Kidney (tissue), 14 donors: Measurements from ENCODE around the gene TPST2. TPM values are rescaled to one million over a fixed set of nuclear protein-coding genes. Genes with fewer than 3 reads are reported as not detected.

Experiments
- DNase-seq, 5 donors: peaks; one replicate each; pipeline ENCODE4 v3.0.0-alpha.2; 2013 to 2020
- FAIRE-seq: peaks from 2 replicates; lab custom pipeline; 2012; peaks lifted over from hg19 to GRCh38; lab: Jason Lieb, UNC
- H3K27ac ChIP-seq, 2 donors: one replicate each; pipeline ENCODE4 v1.7.0; 2013; ENCODE audit warnings: low read depth in 2 of 2, low read length in 2 of 2, inconsistent platforms in 1 of 2
- H3K27me3 ChIP-seq: one replicate; pipeline ENCODE4 v1.7.1; 2013; ENCODE audit warnings: low read length, inconsistent platforms; ENCODE audit not compliant: control insufficient read depth, insufficient read depth
- H3K36me3 ChIP-seq, 3 donors: one replicate each; pipeline versions ENCODE4 v1.7.0 to v1.7.1; 2013; ENCODE audit warnings: low read length in 3 of 3, control low read depth in 1 of 3, inconsistent platforms in 1 of 3; ENCODE audit not compliant: insufficient read depth in 3 of 3, control insufficient read depth in 2 of 3
- H3K4me1 ChIP-seq, 3 donors: one replicate each; pipeline versions ENCODE4 v1.7.0 to v1.7.1; 2013; ENCODE audit warnings: low read length in 3 of 3, inconsistent platforms in 1 of 3, low read depth in 1 of 3; ENCODE audit not compliant: control insufficient read depth in 2 of 3, insufficient read depth in 2 of 3
- H3K4me3 ChIP-seq, 3 donors: one replicate each; pipeline versions ENCODE4 v1.7.0 to v1.8.1; 2013; ENCODE audit warnings: low read length in 3 of 3, control low read depth in 1 of 3, inconsistent platforms in 1 of 3
- H3K9ac ChIP-seq, 3 donors: one replicate each; pipeline versions ENCODE4 v1.7.0 to v1.7.1; 2013; ENCODE audit warnings: low read length in 3 of 3, control low read depth in 1 of 3, inconsistent platforms in 1 of 3
- H3K9me3 ChIP-seq, 3 donors: one replicate each; pipeline versions ENCODE4 v1.7.0 to v1.7.1; 2013; ENCODE audit warnings: low read length in 3 of 3, control low read depth in 1 of 3, inconsistent platforms in 1 of 3; ENCODE audit not compliant: control insufficient read depth in 2 of 3, insufficient read depth in 1 of 3
- intact Hi-C: fragments of 100-400 bp; cut with DNase I; formaldehyde crosslinking; loops from one replicate; pipeline ENCODE4 v1.11.1; 2022
- polyA plus RNA-seq: library from polyadenylated mRNA; stranded (reverse); fragments of 350-450 nt; fragmentation: Illumina TruSeq; extraction: RNeasy Lipid Tissue Mini Kit (QIAGEN cat#74804); gene quantifications from one replicate; pipeline ENCODE4 v1.2.3, GENCODE V29; 2014; ENCODE audit warnings: low read depth, low replicate concordance; ENCODE audit not compliant: insufficient read depth
- total RNA-seq: library from RNA; stranded (reverse); fragmentation: NEBNext Ultra II Directional; extraction: Animal tissue kit (Norgen Biotek cat#: 25700); gene quantifications from one replicate; pipeline ENCODE4 v1.2.1, GENCODE V29; 2021
- TF ChIP-seq, protein P1 (sequence below): IDR thresholded peaks from 3 replicates; pipeline ENCODE4 v1.5.1; 2012; ENCODE audit warnings: mild to moderate bottlenecking, moderate library complexity, borderline replicate concordance; ENCODE audit not compliant: insufficient read depth; ENCODE audit errors: extremely low read depth
- donor health status: control.
- donor health status: control.
- donor health status: control.
- donor health status: control.
- donor health status: control.
- donor health status: DM: yes; HTN: yes; CAD: no.
- donor health status: Normal renal cell carcinoma (clear cell type).

TPST2 gene
- total and polyA plus RNA-seq, 2 donors from 2014 or later: 40.3 to 48.7 TPM

DNA sequence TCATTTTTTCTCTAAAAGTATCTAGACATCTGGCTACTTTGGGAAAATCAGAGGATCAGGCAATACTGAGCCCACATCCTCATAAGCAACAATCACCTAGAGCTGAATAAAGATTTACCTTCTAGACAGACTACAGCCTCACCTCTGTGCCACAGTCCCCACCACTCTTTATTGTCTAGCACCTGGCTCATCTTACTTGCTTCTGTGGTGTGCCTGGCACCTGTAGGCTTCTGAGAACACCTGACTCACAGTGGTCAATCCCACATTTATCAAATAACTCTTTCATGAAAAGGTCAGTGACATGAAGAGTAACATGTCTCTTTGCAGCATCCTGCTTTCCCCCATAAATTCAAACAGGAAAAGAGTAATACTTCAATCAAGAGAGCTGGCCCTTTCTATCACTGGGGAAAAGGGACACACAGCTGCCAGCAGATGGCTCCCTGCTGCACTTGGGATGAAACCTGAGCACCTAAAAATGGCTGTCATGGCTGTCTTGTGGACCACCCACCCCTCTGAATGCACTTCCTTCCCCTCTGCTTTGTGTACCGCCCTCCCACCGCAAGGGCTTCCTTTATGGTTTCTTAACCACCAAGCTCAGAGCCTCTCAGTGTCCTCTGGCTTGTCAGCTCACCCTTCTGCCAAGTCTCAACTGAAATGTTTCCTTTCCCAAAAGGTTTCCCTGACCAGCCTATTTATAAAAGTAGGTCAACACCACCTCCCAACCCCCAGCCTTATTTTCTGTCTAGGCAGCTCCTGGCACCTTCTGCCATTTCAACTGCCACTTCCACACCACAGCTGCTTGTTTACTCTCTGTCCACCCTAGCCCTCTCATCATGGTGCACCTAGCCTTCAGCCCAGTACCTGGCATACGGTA lies 87.0 kb downstream of the TPST2 start:
- peak in 3 of 5 donors; percentile 40 to 70 (median 45) for DNase-seq
- no peak for FAIRE-seq

DNA sequence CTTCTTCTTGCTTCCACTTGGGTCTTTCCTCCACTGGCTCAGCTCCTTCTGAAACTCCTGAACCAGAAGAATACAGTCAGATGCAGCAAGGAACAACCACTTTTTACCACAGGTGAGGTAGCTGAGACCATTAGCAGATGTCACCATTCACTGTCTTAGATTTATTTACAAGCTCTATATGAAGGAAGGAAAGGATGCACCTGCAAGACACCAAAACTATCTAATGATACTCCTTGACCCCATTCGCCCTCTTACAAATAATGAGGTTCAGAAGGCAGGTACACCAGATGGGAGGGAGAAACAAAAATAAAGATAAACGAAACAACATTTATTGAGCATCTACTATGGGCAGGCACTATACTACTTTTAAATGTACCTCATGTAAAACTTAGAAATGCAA lies 87.9 kb downstream of the TPST2 start:
- peaks cover 19 to 80% (median 41%) of the 10 kb centered on the region in 3 donors for H3K36me3 ChIP-seq
- FAIRE-seq: no peak
- peaks cover 0 to 4% (median 0%) of the 10 kb centered on the region in 3 donors for H3K4me1 ChIP-seq
- no peak overlapping the region for H3K27ac ChIP-seq
- TF ChIP-seq, protein P1, sequence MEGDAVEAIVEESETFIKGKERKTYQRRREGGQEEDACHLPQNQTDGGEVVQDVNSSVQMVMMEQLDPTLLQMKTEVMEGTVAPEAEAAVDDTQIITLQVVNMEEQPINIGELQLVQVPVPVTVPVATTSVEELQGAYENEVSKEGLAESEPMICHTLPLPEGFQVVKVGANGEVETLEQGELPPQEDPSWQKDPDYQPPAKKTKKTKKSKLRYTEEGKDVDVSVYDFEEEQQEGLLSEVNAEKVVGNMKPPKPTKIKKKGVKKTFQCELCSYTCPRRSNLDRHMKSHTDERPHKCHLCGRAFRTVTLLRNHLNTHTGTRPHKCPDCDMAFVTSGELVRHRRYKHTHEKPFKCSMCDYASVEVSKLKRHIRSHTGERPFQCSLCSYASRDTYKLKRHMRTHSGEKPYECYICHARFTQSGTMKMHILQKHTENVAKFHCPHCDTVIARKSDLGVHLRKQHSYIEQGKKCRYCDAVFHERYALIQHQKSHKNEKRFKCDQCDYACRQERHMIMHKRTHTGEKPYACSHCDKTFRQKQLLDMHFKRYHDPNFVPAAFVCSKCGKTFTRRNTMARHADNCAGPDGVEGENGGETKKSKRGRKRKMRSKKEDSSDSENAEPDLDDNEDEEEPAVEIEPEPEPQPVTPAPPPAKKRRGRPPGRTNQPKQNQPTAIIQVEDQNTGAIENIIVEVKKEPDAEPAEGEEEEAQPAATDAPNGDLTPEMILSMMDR: no peak
- intact Hi-C loops: no loop called here
- DNase-seq: no peak
- no peaks in the 10 kb centered on the region for H3K27me3 ChIP-seq
- no peak overlapping the region for H3K4me3 ChIP-seq
- H3K9me3 ChIP-seq: no peaks in the 10 kb centered on the region
- no peak overlapping the region for H3K9ac ChIP-seq

More for the DNA sequence above, 87.0 kb downstream of the TPST2 start:
- no peak overlapping the region for H3K9ac ChIP-seq
- H3K27ac ChIP-seq: peak overlapping the region in 1 of 2 donors; percentile 1
- no peaks in the 10 kb centered on the region for H3K27me3 ChIP-seq
- intact Hi-C loops: no loop called here
- no peak overlapping the region for H3K4me3 ChIP-seq
- peaks cover 19 to 79% (median 38%) of the 10 kb centered on the region in 3 donors for H3K36me3 ChIP-seq
- no peaks in the 10 kb centered on the region for H3K9me3 ChIP-seq
- H3K4me1 ChIP-seq: peaks cover 0 to 4% (median 0%) of the 10 kb centered on the region in 3 donors
- TF ChIP-seq, protein P1: peak; percentile 47

DNA sequence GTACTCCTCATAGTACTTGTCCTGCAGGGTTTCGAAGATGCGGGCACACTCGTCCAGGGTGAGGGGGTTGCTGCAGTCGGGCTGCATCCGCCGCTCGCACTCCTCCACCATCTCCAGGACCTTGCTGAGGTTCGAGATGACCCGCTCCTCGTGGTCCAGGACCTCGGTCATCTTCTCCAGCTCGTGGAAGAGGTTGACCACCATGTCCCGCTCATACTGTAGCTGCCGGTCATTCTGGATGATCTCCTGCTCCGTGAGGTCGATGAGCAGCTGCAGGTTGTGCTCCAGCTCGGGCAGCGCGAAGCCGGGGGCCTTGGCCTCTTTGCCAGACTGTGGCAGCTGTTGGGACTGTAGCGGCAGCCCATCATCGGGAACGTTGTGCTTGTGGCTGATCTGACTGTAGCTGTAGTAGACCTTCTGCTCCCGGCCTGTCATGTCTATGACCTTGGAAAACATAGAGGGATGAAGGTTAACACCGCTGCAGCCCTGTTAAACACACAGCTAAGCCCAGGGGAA lies 90.7 kb downstream of the TPST2 start:
- Histone ChIP-seq H3K27me3 (no peaks in the 10 kb centered on the region), H3K27ac (no peak overlapping the region), H3K4me3 (no peak overlapping the region), H3K4me1 (peaks cover 0 to 4% (median 0%) of the 10 kb centered on the region in 3 donors), H3K9ac (no peak overlapping the region), H3K36me3 (peaks cover 20 to 79% (median 45%) of the 10 kb centered on the region in 3 donors), H3K9me3 (no peaks in the 10 kb centered on the region)
- intact Hi-C loops: no loop called here
- TF ChIP-seq, protein P1: no peak
- DNase-seq (no peak), FAIRE-seq (no peak)
